Islet of Langerhans (tissue), 1 donor: ENCODE data around the gene MTIF2.
"Not testable (repeated sequence)": the region's sequence is repeated elsewhere in the genome, so short reads cannot be mapped to it uniquely, and the experiment has no call there.

Experiments
- FAIRE-seq: peaks from one replicate; lab custom pipeline; 2011; peaks lifted over from hg19 to GRCh38; lab: Jason Lieb, UNC

Gene MTIF2

GRCh38 chr2:55268907-55269644 lies at the start of gene MTIF2:
MTIF2 (minus strand) TSS chr2:55269231; CDS start chr2:55263858, 5,373 bp downstream.
- FAIRE-seq, result peak; percentile 66

- FAIRE-seq, result no peak
These were observed 46.0 kb upstream of the MTIF2 start for GRCh38 chr2:55314985-55315384.

GRCh38 chr2:55311444-55311870 lies 42.4 kb upstream of the MTIF2 start:
- no peak for FAIRE-seq

GRCh38 chr2:55309446-55309845 lies 40.4 kb upstream of the MTIF2 start:
- FAIRE-seq, result peak; percentile 95

- no peak for FAIRE-seq
These were observed 33.2 kb upstream of the MTIF2 start for GRCh38 chr2:55302241-55302640.

- no peak for FAIRE-seq
These were observed 32.2 kb upstream of the MTIF2 start for GRCh38 chr2:55301277-55301676.

GRCh38 chr2:55296393-55296792 lies 27.4 kb upstream of the MTIF2 start:
- no peak for FAIRE-seq

- FAIRE-seq, result no peak
These were observed 14.1 kb upstream of the MTIF2 start for GRCh38 chr2:55283083-55283482.

GRCh38 chr2:55282110-55282917 lies 13.3 kb upstream of the MTIF2 start:
- no peak for FAIRE-seq

- FAIRE-seq, result not testable (repeated sequence)
These were observed 12.0 kb upstream of the MTIF2 start for GRCh38 chr2:55280851-55281546.

- not testable (repeated sequence) for FAIRE-seq
These were observed 10.9 kb upstream of the MTIF2 start for GRCh38 chr2:55279859-55280424.

- not testable (repeated sequence) for FAIRE-seq
These were observed 10.3 kb upstream of the MTIF2 start for GRCh38 chr2:55279214-55279835.

- FAIRE-seq, result no peak
These were observed 8.3 kb upstream of the MTIF2 start for GRCh38 chr2:55277310-55277709.

- FAIRE-seq, result not testable (repeated sequence)
These were observed 5.3 kb upstream of the MTIF2 start for GRCh38 chr2:55274346-55274745.

GRCh38 chr2:55269645-55269990 lies 587 bp upstream of the MTIF2 start:
- no peak for FAIRE-seq

- FAIRE-seq, result no peak
These were observed 634 bp downstream of the MTIF2 start for GRCh38 chr2:55268288-55268906.

- FAIRE-seq, result not testable (repeated sequence)
These were observed 9.4 kb downstream of the MTIF2 start for GRCh38 chr2:55259586-55259985.

- FAIRE-seq, result no peak
These were observed 16.2 kb downstream of the MTIF2 start for GRCh38 chr2:55252832-55253231.

GRCh38 chr2:55247025-55247424 lies 22.0 kb downstream of the MTIF2 start:
- FAIRE-seq, result no peak

GRCh38 chr2:55245411-55245810 lies 23.6 kb downstream of the MTIF2 start:
- FAIRE-seq, result no peak

GRCh38 chr2:55242617-55243016 lies 26.4 kb downstream of the MTIF2 start:
- FAIRE-seq, result no peak

GRCh38 chr2:55241582-55241981 lies 27.4 kb downstream of the MTIF2 start:
- not testable (repeated sequence) for FAIRE-seq
